DMS114 treated with DMSO at 0.1 percent for 48 hours (cell line): ENCODE results near the gene RAPGEF2.
A peak's percentile ranks its signal among the peaks of the same experiment; 100 is the strongest.

Source experiments
- DNase-seq: peaks from one replicate; lab custom pipeline; 2025; ENCODE audit not compliant: unreplicated experiment; lab: John Stamatoyannopoulos, UW

Gene RAPGEF2

DNA sequence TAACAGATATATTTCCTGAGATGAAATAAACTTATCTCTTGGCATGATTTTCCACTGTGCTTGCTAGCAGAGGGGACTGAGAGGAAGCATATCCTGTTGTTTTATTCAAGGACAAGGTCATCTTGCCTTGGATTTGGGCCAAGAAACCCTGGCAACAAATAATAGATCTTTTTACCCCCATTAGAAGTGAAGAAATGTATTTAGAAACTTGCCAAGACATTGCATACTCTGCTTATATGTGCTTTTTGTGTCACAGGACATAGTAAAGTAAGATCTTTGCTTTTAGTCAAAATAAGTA is 170.2 kb downstream of the RAPGEF2 start:
- DNase-seq = no peak

DNA sequence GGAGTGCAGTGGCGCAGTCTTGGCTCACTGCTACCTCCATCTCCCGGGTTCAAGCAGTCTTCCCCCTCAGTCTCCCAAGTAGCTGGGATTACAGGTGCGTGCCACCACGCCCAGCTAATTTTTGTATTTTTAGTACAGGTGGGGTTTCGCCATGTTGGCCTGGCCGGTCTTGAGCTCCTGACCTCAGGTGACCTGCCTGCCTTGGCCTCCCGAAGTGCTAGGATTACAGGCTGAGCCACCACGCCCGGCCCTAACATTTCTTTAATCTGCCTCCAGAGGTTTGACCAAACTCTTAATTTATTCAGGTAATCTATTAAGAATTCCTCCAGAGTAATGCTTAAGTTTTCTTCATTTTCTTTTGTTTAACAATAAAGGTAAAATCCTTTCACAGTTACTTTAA is 171.0 kb downstream of the RAPGEF2 start:
- DNase-seq = no peak

DNA sequence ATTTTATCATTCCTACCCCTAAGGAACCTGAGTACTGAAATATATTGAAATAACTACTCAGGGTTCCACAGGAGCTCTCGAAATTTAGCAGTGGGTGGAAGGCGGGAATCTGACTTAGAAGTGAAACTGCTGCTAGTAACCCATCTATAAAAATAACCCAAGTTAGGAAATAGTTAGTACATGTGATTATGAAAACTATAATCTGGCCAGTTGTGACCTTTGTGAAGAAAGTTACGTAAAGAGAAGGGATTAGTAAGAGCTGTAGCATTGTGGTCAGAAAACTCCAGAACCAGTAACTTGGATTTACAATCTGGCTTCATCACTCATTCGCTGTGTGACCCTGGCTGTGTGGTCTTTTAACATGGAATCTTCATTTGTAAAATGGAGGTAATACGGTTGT is 175.5 kb downstream of the RAPGEF2 start:
- DNase-seq = no peak

DNA sequence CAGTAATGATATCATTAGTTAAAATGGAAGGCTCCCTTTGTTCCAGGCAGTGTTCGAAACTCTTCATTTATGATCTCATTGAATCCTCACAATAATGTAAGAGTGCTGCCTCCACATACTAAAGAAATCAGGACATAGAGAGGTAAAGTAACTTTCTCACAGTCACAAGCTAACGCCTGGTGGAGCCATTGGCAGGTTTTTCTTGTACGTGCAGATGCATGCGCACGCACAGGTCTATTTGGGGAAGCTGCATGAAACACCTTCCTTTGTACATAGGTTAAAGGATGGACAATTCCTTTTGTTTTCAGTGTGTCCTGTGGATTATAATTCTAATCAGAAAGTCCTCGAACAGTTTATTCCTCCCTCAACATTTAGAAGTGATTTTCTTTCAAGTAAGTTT is 176.2 kb downstream of the RAPGEF2 start:
- DNase-seq = no peak

DNA sequence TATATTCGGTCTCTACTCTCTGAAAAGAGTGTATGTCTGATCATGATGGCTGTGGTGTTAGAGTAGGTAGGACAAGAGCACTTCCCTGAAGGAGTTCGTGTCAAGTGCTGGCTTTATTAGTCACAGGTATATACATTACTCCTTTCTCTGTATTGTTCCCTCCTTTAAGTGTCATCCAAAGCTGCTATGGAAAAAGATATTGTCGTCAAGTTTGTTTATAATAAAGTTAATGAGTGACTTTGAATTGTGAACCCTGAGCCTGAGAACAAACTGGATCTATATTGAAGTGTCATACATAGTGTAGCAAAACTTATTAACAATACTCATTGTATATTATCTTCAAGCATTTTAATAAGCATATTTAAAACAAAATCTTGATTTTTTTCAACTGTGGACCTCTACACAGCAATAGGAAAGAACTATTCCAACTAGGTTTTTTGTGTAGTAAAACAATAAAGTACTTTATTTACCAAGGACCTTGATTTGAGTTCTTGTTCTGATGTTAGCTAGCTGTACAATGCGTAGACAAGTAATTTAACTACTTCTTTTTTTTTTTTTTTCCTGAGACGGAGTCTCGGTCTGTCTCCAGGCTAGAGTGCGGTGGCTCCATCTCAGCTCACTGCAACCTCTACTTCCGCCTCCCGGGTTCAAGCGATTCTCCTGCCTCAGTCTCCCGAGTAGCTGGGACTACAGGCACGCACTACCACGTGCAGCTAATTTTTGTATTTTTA is 177.7 kb downstream of the RAPGEF2 start:
- DNase-seq = no peak

DNA sequence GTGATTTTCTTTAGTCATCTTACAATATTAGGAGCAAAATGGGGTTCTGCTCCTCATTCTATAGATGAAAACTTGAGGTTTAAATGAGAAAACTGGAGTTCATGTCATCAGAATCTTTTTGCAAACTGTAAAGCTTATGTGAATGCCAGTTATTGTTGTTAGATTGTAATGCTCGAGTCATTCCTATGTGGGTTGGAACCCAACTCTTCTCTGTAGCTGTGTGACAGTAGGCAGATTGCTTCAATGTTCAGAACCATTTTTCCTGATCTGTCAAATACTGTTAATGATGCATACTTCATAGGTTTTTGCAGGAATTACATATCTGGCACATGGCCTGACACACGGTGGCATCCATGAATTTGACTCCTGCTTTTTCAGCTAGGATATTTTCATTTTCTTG is 178.9 kb downstream of the RAPGEF2 start:
- DNase-seq = no peak

DNA sequence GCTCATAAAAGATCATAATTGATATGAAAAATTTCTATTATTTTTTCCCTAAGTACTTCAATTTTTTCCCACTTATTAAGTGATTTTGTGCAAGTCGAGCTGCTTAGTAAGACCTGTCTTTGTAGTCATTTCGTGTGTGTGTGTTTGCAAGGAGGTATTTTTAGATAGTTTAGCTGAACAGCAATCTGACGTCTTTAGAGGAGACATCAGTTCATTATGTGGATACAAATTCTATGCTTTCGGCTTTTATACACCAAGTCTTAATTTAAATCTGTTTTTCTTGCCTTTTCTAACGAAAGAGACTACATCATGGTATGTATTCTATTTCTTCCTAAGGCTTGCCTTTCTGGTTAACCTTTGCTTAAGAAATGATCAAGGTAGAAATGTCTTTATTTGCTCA is 179.4 kb downstream of the RAPGEF2 start:
- DNase-seq = no peak

DNA sequence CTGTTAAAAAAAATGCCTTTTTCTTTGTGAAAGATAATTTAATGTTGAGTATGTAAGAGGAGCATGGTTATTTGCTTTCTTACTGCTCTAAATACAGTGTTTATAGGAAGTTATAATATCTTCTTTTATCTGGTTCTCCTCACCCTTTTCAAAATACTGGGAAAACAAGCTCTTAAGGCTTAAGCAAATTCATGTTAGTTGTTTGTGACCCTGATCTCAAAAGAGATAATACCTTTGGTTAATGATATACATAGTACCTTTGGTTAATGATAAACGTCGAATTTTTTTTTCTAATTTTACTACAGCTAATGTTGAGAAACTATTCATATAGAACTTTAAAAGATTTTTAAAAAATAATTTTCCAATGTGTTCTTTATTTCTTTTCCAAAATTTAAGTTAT is 180.1 kb downstream of the RAPGEF2 start:
- no peak for DNase-seq

DNA sequence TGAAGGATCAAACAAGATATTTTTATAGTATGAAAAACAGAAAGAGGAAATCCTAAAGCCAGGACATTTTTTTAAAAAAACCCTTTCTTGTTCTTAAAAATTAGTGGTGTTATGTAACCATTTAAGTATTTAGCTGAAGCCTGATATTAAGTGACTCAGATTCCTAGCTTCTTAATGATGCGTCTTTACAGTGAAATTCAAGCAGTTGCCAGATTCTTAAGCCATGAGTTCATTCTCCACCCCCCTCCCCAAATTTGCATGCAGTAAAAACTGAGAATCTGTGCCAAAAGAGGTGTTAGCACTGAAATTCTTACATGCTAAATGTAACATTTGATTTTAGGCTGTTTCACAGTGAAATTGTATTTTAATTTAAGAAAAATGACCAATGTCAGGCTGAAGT is 180.8 kb downstream of the RAPGEF2 start:
- no peak for DNase-seq

DNA sequence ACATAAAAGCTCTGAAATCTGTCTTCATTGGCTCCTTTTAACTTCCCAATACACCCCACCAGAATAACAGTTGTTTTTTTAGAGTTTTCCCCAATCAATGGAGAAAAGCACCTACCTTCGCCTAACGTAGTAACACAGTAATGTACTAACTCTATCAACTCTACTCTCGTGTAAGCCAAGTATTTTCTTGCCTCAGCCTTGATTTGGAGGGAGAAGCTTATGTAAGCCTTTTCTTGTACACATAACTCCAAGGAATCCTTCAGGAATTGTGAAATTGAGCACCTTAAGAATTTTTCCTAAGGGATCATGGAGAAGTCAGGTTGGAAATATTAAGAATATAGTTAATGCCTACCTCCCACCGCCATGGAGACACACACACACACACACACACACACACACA is 181.2 kb downstream of the RAPGEF2 start:
- no peak for DNase-seq

DNA sequence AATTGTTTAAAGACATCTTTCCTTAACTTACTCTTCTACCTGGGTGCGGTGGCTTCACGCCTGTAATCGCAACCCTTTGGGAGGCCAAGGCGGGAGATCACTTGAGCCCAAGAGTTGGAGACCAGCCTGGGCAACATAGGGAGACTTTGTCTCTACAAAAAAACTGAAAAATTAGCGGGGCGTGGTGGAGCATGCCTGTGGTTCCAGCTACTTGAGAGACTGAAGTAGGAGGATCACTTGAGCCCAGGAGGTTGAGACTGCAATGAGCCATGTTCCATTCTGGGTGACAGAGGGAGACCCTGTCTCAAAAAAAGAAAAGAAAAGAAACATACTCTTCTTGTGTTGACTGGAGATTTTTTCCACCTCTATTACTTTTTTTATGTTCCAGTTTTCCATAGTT is 181.9 kb downstream of the RAPGEF2 start:
- no peak for DNase-seq

DNA sequence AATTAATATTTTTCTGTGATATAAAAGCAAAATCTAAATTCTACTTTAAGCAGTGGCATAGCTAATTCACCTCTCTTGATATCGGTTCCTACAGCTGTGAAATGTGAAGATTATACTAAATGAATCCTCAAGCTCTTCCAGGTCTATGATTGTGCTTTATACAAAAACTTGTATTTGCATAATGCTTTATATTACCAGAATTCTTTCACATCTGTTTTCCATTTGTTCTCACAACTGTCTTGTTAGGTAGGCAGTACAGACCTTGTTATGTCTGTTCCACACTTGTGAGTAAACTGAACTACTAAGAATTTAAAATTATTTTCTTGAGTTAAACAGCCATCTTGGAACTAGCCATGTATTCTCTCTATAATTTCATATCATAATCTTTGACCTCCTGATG is 184.9 kb downstream of the RAPGEF2 start:
- DNase-seq = no peak

DNA sequence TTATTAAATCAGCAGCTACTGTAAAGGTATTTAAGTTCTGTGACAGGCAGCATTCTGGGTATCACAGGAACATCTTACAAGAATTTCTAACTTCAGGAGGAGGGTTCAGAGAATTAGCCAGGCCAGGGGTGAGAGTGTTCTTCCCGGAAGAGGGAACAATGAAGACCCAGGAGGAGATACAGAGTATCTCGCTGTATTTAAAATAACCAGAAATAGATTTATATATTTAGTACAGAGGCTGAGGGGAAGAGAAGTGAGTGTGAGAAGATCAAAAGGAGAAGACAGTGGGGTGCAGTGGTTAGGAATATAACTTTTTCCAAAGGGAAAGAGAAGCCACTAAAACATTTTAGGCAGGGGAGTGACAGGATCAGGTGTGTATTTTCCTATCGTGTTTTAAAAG is 186.8 kb downstream of the RAPGEF2 start:
- DNase-seq = no peak

DNA sequence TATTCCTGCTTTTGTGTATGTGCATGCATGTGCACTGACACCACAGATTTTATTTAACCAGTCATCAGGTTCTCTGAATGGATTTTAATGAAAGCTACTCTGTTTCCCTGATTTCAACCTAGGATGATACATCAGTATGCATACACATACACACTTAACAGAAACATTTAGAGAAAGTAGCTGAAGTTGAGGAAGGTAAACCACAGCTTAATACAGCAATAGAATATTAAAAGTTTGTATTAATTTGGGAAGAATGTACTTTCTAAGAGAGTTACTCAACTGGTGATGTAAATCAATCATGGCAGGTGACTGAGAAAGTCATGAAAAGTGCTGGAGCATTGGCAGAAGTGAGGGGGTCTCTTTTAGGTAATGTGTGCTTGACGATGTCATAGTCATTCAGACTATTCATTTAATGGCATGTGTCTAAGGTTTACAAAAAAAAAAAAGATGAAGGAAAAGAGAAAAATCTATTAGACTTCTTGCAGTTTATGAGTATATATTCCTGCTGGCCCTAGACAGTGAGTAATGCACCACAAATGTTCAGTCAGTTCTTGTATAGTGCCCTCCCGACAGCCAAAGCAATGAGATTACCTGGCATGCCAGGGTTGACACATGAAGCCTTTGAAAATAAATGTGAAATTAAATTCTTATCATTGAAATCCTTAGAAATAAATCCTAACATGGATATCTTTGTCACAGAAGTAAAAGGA is 187.6 kb downstream of the RAPGEF2 start:
- no peak for DNase-seq

DNA sequence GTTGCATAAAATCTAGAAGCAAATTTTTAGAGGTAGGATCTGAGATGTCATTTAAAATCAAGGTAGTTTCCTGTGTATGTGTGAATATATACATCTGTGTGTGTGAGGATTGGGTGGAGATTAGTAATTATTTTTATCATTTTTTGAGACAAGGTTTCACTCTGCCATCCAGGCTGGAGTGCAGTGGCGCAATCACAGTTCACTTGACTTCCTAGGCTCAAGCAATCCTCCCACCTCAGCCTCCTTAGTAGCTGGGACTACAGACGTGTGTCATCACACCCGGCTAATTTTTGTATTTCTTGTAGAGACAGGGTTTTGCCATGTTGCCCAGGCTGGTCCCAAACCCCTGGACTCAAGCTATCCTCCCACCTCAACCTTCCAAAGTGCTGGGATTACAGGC is 188.3 kb downstream of the RAPGEF2 start:
- no peak for DNase-seq

DNA sequence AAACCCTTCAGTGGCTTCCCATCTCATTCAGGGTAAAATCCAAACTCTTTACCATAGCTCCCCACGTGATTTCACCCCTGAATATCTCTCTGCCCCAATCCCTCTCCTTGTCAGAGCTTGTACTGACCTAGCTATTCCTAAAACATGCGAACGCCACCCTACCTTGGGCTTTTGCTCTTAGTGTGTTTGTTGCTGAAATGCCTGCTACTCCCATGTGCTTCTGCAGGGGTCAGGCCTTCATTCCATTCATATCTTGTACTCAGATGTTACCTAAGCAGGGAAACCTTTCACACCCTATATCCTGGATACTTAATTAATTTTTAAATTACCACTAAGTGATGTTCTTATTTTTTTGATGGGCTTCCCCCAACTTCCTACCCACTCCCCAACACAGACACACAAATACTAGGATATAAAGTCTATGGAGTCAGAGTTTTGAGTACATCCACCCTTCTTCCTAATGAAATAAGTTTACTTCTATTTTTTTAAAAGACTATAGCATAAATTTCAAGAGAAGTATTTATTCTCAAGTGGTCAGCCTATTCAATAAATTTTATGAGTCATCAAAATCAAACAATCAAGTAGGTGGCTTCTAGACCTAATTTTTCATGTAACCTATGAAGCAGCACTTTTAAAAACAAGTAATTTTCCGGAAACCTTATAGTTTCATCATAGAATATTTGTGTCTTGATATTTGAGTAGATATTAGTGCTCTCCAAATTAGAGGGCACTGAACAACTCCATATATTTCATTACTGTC is 189.4 kb downstream of the RAPGEF2 start:
- DNase-seq = no peak

DNA sequence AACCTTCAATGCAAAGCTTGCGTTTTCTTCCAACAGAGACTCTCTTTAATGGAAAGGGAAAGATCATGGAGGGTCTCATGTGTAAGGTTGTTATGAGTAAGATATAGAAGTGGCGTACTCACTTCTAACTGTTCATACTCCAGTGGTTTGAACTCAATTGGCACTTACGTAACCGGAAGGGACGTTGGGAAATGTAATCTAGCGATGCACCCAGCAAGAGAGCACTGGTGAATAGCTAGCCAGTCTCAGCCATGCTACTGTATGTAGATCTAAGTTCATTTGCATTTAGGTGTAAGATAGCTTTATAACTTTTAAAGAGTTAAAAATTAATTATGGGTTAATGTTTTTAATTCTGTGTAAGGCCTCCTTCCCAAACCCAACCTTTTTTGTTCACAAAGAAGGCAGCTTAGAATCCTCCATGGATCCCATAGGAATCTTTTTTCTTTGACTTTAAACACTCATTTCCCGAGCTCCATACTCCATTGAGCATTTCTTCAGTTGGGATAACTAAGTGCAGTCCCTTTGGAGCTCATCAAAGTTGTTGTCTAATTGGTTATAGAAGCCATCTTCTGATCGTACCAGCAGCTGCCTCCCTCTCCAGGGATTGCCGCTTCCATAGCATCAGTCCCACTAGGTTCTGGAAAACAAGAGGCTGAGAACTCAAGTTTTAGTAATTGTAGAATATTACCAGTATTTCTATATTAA is 191.1 kb downstream of the RAPGEF2 start:
- DNase-seq = no peak

DNA sequence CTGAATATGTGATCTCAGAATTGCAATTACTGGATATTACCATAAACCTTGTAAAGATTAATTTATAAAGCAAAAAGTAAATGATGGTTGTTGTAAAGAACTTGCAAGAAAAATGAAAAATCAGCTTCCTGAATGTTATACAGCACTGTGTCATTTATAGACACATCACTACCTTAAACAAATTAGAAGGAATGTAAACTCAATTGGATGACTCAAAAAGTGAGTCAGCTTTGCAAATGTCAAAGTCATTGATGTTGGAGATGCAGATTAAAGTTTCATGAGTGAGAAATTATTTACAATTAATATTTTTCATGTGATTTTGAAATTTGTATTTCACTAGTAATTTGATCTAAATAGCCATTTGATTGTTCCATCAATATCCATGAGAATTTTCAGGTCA is 193.2 kb downstream of the RAPGEF2 start:
- DNase-seq = no peak

DNA sequence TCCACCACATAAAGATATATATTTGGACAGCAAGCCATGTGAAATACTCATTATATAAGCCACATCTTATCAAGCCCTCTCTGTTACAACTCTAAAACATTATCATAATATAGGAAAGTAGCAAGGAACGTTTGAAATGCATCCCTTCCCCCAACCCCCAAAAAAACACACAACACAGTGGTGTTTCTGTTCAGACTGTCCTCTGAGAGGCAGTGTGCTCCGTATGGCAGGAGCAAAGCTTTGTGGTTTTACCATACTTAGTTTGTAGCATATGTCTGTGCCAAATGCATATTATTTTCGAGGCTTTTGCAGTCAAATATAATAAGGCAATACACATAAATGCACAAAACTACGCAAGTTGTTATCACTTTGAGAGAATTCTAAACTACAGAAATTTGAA is 194.2 kb downstream of the RAPGEF2 start:
- no peak for DNase-seq

DNA sequence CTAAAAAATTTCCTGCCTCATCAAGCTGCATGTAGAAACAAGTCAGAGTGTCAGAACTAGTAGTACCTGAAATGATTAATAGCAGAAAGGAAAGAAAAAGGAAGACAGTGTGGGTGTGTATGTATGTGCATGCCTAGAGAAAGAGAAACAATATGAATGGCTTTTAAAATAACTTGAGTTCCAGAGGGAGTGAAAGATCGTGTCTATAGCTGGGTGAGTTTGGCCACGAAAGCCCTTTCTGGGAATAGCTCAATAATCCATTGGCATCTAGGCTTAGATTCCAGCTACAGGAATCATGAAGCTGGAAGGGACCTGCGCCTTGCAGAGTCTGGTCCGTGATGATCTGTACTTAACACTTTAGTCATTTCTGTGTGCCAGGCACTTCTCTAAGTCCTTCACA is 195.6 kb downstream of the RAPGEF2 start:
- DNase-seq = peak; percentile 90

DNA sequence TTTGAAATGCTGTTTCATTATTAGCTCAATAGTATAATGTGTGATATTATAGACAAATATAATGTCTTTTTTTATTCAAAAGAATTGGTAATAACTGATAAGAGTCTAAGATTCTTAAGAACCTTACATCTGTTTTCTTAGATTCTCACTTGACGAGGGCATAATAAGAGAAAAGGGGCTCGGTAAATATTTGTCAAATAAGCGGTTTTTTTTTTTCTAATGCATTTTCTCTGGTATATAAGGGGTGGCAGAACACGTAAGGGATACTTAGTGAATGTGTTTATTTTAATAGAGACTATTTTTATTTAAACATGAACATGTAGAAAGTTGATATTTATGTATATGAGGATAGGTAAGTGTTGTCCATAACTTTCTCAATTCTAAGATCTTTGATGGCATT is 200.6 kb downstream of the RAPGEF2 start:
- no peak for DNase-seq

DNA sequence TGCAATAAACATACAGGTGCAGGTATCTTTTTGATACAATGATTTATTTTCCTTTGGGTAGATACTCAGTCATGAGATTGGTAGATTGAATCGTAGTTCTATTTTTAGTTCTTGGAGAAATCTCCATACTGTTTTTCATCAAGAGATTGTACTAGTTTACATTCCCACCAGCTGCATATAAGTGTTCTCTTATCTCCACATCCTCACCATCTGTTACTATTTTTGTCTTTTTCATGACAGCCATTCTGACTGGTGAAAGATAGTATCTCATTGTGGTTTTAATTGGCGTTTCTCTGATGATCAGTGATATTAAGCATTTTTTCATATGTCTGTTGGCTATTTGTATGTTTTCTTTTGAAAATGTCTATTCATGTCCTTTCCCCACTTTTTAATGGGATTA is 202.2 kb downstream of the RAPGEF2 start:
- DNase-seq = no peak
